Measurements from ENCODE around the gene PTPRT. TPM values are rescaled to one million over a fixed set of nuclear protein-coding genes. Genes with fewer than 3 reads are reported as not detected.

Gene PTPRT
- total and polyA plus RNA-seq, 2 experiments from 2014 or later = not detected

- TF ChIP-seq ZNF462 (CRISPR knock-in tag; IDR thresholded peaks at IDR 0.05) = no peak
- TF ChIP-seq NANOG (IDR thresholded peaks at IDR 0.05; ENCODE audit: borderline replicate concordance) = no peak
- no peak for TF ChIP-seq CTCF (conservative IDR thresholded peaks at IDR 0.05; ENCODE audit: low read depth in 2 of 2)
- TF ChIP-seq ETS1 (IDR thresholded peaks at IDR 0.05) = no peak
Observed at GRCh38 chr20:43183536-43184070, 6.1 kb downstream of the PTPRT start (continued).

- H3K27me3 Mint-ChIP-seq (ENCODE audit: insufficient read depth, low read depth, poor library complexity) = peaks cover 3% of the 10 kb centered on the region
- Histone ChIP-seq H3K27me3 (ENCODE audit: insufficient read depth) (no peaks in the 10 kb centered on the region), H3K9me2 (ENCODE audit: insufficient read depth) (no peaks in the 10 kb centered on the region), H3K4me1 (ENCODE audit: insufficient read depth) (no peaks in the 10 kb centered on the region), H3K36me3 (ENCODE audit: insufficient read depth) (no peaks in the 10 kb centered on the region; the same call in 1 of the 2 replicates), H4K20me1 (replicated peaks; ENCODE audit: insufficient read depth) (no peaks in the 10 kb centered on the region), H3F3A (replicated peaks; ENCODE audit: low read depth) (no peaks in the 10 kb centered on the region), H3K27ac (ENCODE audit: low read depth) (no peak overlapping the region), H2AFZ (no peak overlapping the region), H3K4me3 (no peak overlapping the region), H3K4me2 (no peak overlapping the region), H3K79me2 (replicated peaks; ENCODE audit: insufficient read depth) (no peaks in the 10 kb centered on the region)
- ATAC-seq = no peak
- H3K4me3 Mint-ChIP-seq = no peak overlapping the region
- H3K27ac Mint-ChIP-seq = no peak overlapping the region
- DNase-seq (ENCODE audit: low spot score) = no peak
- H3K4me1 Mint-ChIP-seq = no peaks in the 10 kb centered on the region; the same call in 2 of the 3 replicates
- peaks cover 19% of the 10 kb centered on the region for H3K36me3 Mint-ChIP-seq (ENCODE audit: low read depth)
- H3K9me3 Mint-ChIP-seq = peaks cover 87% of the 10 kb centered on the region
- TF ChIP-seq JUNB (IDR thresholded peaks at IDR 0.05; ENCODE audit: unreplicated experiment) (no peak), EZH2phosphoT487 (IDR thresholded peaks at IDR 0.05; ENCODE audit: unreplicated experiment) (no peak), ZNF331 (CRISPR knock-in tag; IDR thresholded peaks at IDR 0.05; ENCODE audit: low read depth) (no peak), ETS1 (IDR thresholded peaks at IDR 0.05) (no peak), STAT1 (IDR thresholded peaks at IDR 0.05; ENCODE audit: unreplicated experiment) (no peak), POLR2AphosphoS5 (IDR thresholded peaks at IDR 0.05; ENCODE audit: low read depth) (no peak), EZH2 (IDR thresholded peaks at IDR 0.05; ENCODE audit: low read depth, unreplicated experiment) (no peak), ZNF114 (CRISPR knock-in tag; IDR thresholded peaks at IDR 0.05) (no peak), NANOG (IDR thresholded peaks at IDR 0.05; ENCODE audit: borderline replicate concordance) (no peak)
Observed at GRCh38 chr20:43178080-43178479, 11.6 kb downstream of the PTPRT start.
